Stimulated activated CD4-positive, alpha-beta T cell treated with anti-CD3 and anti-CD28 coated beads, Interleukin-12 subunit alpha, Interleukin-12 subunit beta, amount 100 ng/mL, for 48 hours (primary cell): ENCODE data around the gene AUTS2.
"Not testable (repeated sequence)": the region's sequence is repeated elsewhere in the genome, so short reads cannot be mapped to it uniquely, and the experiment has no call there.

Experiments used
- DNase-seq, 3 donors: peaks; one replicate each; pipeline ENCODE4 v3.0.0-alpha.2; 2020; ENCODE audit warnings: low read depth in 2 of 3, low spot score in 1 of 3

Gene AUTS2

GRCh38 chr7:70822490-70822889, 1224.2 kb downstream of the AUTS2 start:
- not testable (repeated sequence) for DNase-seq

GRCh38 chr7:70829221-70830059, 1231.2 kb downstream of the AUTS2 start:
- peak; percentile 27 to 45 (median 38) for DNase-seq

- DNase-seq = no peak
Measured at GRCh38 chr7:70830060-70830395, 1231.8 kb downstream of the AUTS2 start.

- no peak for DNase-seq
Measured at GRCh38 chr7:70830426-70830825, 1232.2 kb downstream of the AUTS2 start.

GRCh38 chr7:70833726-70834125, 1235.5 kb downstream of the AUTS2 start:
- DNase-seq = no peak

- no peak for DNase-seq
Measured at GRCh38 chr7:70834424-70834823, 1236.1 kb downstream of the AUTS2 start.

GRCh38 chr7:70835658-70836057, 1237.4 kb downstream of the AUTS2 start:
- DNase-seq = no peak

- no peak for DNase-seq
Measured at GRCh38 chr7:70836279-70836678, 1238.0 kb downstream of the AUTS2 start.

GRCh38 chr7:70836946-70837345, 1238.7 kb downstream of the AUTS2 start:
- no peak for DNase-seq

GRCh38 chr7:70837589-70837988, 1239.3 kb downstream of the AUTS2 start:
- DNase-seq = no peak

GRCh38 chr7:70838292-70838907, 1240.1 kb downstream of the AUTS2 start:
- DNase-seq = no peak
